HT-29 (cell line): ENCODE data around the gene LIPG. TPM values are rescaled to one million over a fixed set of nuclear protein-coding genes. Genes with fewer than 3 reads are reported as not detected.
"Not testable (repeated sequence)": the region's sequence is repeated elsewhere in the genome, so short reads cannot be mapped to it uniquely, and the experiment has no call there.

Experiments used
- DNase-seq: peaks from one replicate; pipeline ENCODE4 v3.0.0-alpha.2; 2015; ENCODE audit warnings: low spot score
- total RNA-seq: library from RNA; depleted of rRNA; stranded (reverse); fragments of >200 nt; shearing (Covaris generic); gene quantifications from 2 replicates; pipeline ENCODE4 v1.2.3, GENCODE V29; 2014; rRNA removed

LIPG gene
- total RNA-seq: 96.0 and 112 TPM in 2 replicates

GRCh38 chr18:49561289-49562193 is at the start of gene LIPG:
Gene LIPG (plus strand): TSS chr18:49562057. CDS start chr18:49562309, 252 bp downstream.
- DNase-seq: peak; percentile 92

GRCh38 chr18:49512876-49513275 is 49.0 kb upstream of the LIPG start:
- not testable (repeated sequence) for DNase-seq

GRCh38 chr18:49514577-49514976 is 47.3 kb upstream of the LIPG start:
- no peak for DNase-seq

- not testable (repeated sequence) for DNase-seq
Observed at GRCh38 chr18:49515003-49515402, 46.9 kb upstream of the LIPG start.

GRCh38 chr18:49515516-49515915 is 46.3 kb upstream of the LIPG start:
- no peak for DNase-seq

- no peak for DNase-seq
Observed at GRCh38 chr18:49517483-49517882, 44.4 kb upstream of the LIPG start.

- no peak for DNase-seq
Observed at GRCh38 chr18:49519101-49519971, 42.5 kb upstream of the LIPG start.

- DNase-seq: no peak
Observed at GRCh38 chr18:49520661-49521145, 41.2 kb upstream of the LIPG start.

GRCh38 chr18:49521216-49521835 is 40.5 kb upstream of the LIPG start:
- DNase-seq: no peak

- not testable (repeated sequence) for DNase-seq
Observed at GRCh38 chr18:49523580-49524093, 38.2 kb upstream of the LIPG start.

- DNase-seq: no peak
Observed at GRCh38 chr18:49524349-49524748, 37.5 kb upstream of the LIPG start.

GRCh38 chr18:49524951-49525350 is 36.9 kb upstream of the LIPG start:
- no peak for DNase-seq

- no peak for DNase-seq
Observed at GRCh38 chr18:49525981-49526380, 35.9 kb upstream of the LIPG start.

GRCh38 chr18:49527631-49528327 is 34.1 kb upstream of the LIPG start:
- DNase-seq: no peak

- DNase-seq: no peak
Observed at GRCh38 chr18:49529596-49529995, 32.3 kb upstream of the LIPG start.

GRCh38 chr18:49531678-49532153 is 30.1 kb upstream of the LIPG start:
- no peak for DNase-seq

GRCh38 chr18:49534846-49535601 is 26.8 kb upstream of the LIPG start:
- DNase-seq: no peak

- DNase-seq: no peak
Observed at GRCh38 chr18:49537232-49537896, 24.5 kb upstream of the LIPG start.

GRCh38 chr18:49544362-49544761 is 17.5 kb upstream of the LIPG start:
- DNase-seq: no peak
